Adrenal gland (tissue), 5 donors: ENCODE measurements around the gene TP53TG5.

Experiments
- POLR2A ChIP-seq, 2 donors: fragments of 450-650 bp; IDR thresholded peaks; one replicate each; pipeline ENCODE4 v1.6.1; 2017; ENCODE audit warnings: antibody characterized with exemption in 2 of 2, mild to moderate bottlenecking in 2 of 2, moderate library complexity in 1 of 2
- TF ChIP-seq, protein P1 (sequence below), 6 experiments: fragments of 450-650 bp in 4 of 6; fragments of 200-600 bp in 2 of 6; sonication (generic) in 1 of 6; IDR thresholded peaks; 1 replicate in 5 of 6; 2 replicates in 1 of 6; pipeline versions ENCODE4 v1.5.1 to v1.8.0; 2016 to 2021; ENCODE audit warnings: antibody characterized with exemption in 6 of 6, mild to moderate bottlenecking in 2 of 6, moderate library complexity in 1 of 6
- donor health status: DM: no; HTN: no; CAD: no.

DNA sequence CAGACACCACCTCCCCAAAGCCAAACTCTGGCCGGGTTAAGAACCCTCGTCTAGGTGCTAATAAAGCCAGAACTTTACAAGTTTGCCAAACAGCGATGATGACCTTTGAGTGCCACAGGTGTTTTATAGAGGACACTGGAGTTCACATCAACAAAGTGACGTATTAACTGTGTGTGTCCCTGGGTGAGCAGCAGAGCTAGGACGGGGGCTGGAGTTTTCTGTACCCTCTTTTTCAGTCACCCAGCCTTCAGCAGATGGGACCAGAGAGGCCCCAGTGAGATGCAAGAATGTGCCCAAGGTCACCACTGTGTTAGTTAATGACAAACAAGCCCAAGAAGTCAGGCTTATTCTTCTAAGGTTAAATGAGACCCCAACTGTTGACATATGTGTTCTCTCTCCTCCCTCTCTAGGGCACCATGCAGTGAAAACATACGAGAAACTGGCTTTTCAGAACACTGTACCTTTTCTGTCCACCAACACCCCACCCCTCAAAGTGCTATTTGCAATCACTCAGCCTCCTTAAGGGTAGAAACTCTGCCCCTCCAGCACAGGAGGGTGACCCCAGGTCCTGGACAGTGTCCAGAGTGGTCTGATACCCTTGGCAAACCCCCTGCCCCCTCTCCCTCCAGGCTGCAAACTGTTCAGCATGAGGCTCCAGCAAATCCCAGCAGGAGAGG, 35.1 kb downstream of the TP53TG5 start:
- TF ChIP-seq, protein P1, sequence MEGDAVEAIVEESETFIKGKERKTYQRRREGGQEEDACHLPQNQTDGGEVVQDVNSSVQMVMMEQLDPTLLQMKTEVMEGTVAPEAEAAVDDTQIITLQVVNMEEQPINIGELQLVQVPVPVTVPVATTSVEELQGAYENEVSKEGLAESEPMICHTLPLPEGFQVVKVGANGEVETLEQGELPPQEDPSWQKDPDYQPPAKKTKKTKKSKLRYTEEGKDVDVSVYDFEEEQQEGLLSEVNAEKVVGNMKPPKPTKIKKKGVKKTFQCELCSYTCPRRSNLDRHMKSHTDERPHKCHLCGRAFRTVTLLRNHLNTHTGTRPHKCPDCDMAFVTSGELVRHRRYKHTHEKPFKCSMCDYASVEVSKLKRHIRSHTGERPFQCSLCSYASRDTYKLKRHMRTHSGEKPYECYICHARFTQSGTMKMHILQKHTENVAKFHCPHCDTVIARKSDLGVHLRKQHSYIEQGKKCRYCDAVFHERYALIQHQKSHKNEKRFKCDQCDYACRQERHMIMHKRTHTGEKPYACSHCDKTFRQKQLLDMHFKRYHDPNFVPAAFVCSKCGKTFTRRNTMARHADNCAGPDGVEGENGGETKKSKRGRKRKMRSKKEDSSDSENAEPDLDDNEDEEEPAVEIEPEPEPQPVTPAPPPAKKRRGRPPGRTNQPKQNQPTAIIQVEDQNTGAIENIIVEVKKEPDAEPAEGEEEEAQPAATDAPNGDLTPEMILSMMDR (IDR thresholded peaks at IDR 0.05), result no peak
- TF ChIP-seq POLR2A (IDR thresholded peaks at IDR 0.05), result no peak
